T-helper 1 cell treated with Interleukin-12 subunit alpha and Interleukin-12 subunit beta and Interleukin-4 antibody, amounts not matched to agents 30 μg/mL and 1 μg/mL, for 36 hours (primary cell): ENCODE measurements around the gene TPSD1.
"Not testable (repeated sequence)": the region's sequence is repeated elsewhere in the genome, so short reads cannot be mapped to it uniquely, and the experiment has no call there.

ENCODE experiments used
- H3K27ac Mint-ChIP-seq: one replicate; pipeline ENCODE4 v1.8.0; 2021; ENCODE audit warnings: mild to moderate bottlenecking, mixed read lengths
- H3K27me3 Mint-ChIP-seq: one replicate; pipeline ENCODE4 v1.8.0; 2021; ENCODE audit warnings: low read depth, mixed read lengths
- H3K36me3 Mint-ChIP-seq: one replicate; pipeline ENCODE4 v1.8.0; 2021; ENCODE audit warnings: low read depth, mixed read lengths
- H3K4me1 Mint-ChIP-seq: one replicate; pipeline ENCODE4 v1.8.0; 2021; ENCODE audit warnings: low read depth, mixed read lengths
- H3K4me3 Mint-ChIP-seq: one replicate; pipeline ENCODE4 v1.8.0; 2021; ENCODE audit warnings: mild to moderate bottlenecking, moderate library complexity, mixed read lengths
- H3K9me3 Mint-ChIP-seq: one replicate; pipeline ENCODE4 v1.8.0; 2021; ENCODE audit warnings: mixed read lengths

Gene TPSD1

GRCh38 chr16:1225728-1226311, 30.0 kb upstream of the TPSD1 start:
- not testable (repeated sequence) for H3K27me3 Mint-ChIP-seq, H3K9me3 Mint-ChIP-seq, H3K4me3 Mint-ChIP-seq, H3K4me1 Mint-ChIP-seq, H3K27ac Mint-ChIP-seq, H3K36me3 Mint-ChIP-seq

DNA sequence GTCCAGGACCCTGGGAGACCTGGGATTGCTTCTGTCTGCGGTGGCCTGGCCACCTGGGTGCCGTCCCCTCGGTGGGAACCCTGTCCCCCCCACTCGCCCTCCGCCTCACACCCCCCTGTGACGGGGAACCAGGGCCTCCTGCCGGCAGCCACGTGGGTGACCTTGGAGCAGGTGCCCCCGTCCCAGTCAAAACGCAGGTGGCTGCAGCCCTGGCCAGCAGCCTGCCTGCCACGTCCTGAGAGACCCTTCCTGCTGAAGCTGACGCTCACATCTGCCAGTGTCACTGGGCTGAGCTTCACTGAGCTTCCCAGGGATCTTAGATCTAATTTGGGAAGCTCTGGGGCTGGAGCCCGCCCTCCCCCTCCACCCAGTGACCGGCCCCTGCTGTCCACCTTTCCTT, 29.2 kb upstream of the TPSD1 start:
- not testable (repeated sequence) for H3K27me3 Mint-ChIP-seq, H3K27ac Mint-ChIP-seq, H3K9me3 Mint-ChIP-seq

GRCh38 chr16:1228227-1228626, 27.6 kb upstream of the TPSD1 start:
- H3K4me1 Mint-ChIP-seq, H3K27ac Mint-ChIP-seq, H3K9me3 Mint-ChIP-seq, H3K36me3 Mint-ChIP-seq, H3K4me3 Mint-ChIP-seq, H3K27me3 Mint-ChIP-seq: not testable (repeated sequence)

More for the DNA sequence above, 29.2 kb upstream of the TPSD1 start:
- not testable (repeated sequence) for H3K36me3 Mint-ChIP-seq, H3K4me3 Mint-ChIP-seq, H3K4me1 Mint-ChIP-seq

GRCh38 chr16:1229476-1229875, 26.4 kb upstream of the TPSD1 start:
- H3K27me3 Mint-ChIP-seq, H3K9me3 Mint-ChIP-seq, H3K27ac Mint-ChIP-seq, H3K4me3 Mint-ChIP-seq, H3K4me1 Mint-ChIP-seq, H3K36me3 Mint-ChIP-seq: not testable (repeated sequence)

GRCh38 chr16:1230084-1230470, 25.8 kb upstream of the TPSD1 start, which contains the start of gene TPSB2:
TPSB2 (minus strand) TSS chr16:1230184; CDS start chr16:1229951, 233 bp downstream.
- H3K9me3 Mint-ChIP-seq, H3K4me1 Mint-ChIP-seq, H3K4me3 Mint-ChIP-seq, H3K27ac Mint-ChIP-seq, H3K36me3 Mint-ChIP-seq, H3K27me3 Mint-ChIP-seq: not testable (repeated sequence)

DNA sequence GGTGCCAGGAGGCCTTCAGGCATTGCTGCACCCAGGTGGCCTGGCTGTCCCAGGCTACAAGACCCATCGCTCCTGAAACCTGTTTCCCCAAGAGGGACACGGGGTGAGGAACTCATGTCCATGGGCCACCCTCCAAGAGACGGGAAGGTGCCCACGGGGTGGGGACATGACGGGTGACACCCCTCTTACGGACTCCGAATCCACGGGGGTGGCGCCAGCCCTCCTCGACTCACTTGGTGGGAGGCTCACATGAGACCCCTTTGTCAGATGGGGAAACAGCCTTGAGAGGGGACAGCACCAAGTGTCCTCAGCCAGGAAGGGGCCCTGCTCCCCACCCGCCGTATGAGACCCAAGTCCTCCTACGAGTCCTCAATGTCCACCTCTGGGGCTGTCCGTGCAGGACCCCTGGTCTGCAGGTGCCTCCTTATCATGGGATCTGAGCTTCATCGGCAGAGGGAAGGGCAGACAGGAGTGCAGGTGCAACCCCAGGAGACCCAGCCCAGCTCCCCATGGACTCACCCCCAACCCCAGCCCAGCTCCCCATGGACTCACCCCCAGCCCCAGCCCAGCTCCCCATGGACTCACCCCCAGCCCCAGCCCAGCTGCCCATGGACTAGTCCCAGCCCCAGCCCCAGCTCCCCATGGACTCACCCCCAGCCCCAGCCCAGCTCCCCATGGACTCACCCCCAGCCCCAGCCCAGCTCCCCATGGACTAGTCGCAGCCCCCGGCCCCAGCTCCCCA, 25.2 kb upstream of the TPSD1 start:
- H3K4me1 Mint-ChIP-seq, H3K27ac Mint-ChIP-seq, H3K36me3 Mint-ChIP-seq, H3K9me3 Mint-ChIP-seq, H3K4me3 Mint-ChIP-seq, H3K27me3 Mint-ChIP-seq: not testable (repeated sequence)

DNA sequence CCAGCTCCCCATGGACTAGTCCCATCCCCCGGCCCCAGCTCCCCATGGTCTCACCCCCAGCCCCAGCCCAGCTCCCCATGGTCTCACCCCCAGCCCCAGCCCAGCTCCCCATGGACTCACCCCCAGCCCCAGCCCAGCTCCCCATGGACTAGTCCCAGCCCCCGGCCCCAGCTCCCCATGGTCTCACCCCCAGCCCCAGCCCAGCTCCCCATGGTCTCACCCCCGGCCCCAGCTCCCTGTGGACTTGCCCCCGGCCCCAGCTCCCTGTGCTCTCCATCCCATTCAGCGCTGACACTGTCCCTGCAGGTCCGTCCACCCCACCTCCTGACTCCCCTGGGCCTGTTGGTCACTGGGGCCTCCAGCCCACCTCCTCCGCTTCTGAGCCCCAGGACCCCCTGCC, 24.6 kb upstream of the TPSD1 start:
- not testable (repeated sequence) for H3K4me3 Mint-ChIP-seq, H3K27ac Mint-ChIP-seq, H3K36me3 Mint-ChIP-seq, H3K27me3 Mint-ChIP-seq, H3K9me3 Mint-ChIP-seq, H3K4me1 Mint-ChIP-seq

GRCh38 chr16:1232049-1232748, 23.7 kb upstream of the TPSD1 start:
- H3K4me3 Mint-ChIP-seq, H3K9me3 Mint-ChIP-seq, H3K4me1 Mint-ChIP-seq, H3K27me3 Mint-ChIP-seq, H3K36me3 Mint-ChIP-seq, H3K27ac Mint-ChIP-seq: not testable (repeated sequence)

DNA sequence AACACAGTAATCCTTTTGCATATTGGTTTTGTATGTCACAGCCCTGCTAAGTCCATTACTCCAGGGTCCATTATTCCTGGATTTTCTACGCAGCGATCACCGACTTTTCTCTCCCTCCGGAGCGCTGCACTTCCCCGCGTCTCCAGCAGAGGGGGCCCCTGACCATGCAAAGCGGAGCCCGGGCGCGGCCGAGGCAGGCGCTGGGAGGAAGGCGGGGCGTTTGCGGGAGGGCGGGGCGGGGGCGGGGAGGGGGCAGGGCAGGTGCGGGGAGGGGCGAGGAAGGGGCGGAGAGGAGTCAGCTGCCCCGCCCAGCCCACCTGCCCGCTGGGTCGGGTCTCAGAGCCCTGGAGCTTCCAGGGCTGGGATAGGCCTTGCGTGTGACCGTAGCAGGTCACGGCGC, 19.2 kb upstream of the TPSD1 start:
- H3K4me3 Mint-ChIP-seq, H3K27ac Mint-ChIP-seq, H3K27me3 Mint-ChIP-seq, H3K9me3 Mint-ChIP-seq, H3K4me1 Mint-ChIP-seq, H3K36me3 Mint-ChIP-seq: not testable (repeated sequence)

GRCh38 chr16:1237990-1238389, 17.9 kb upstream of the TPSD1 start:
- H3K27ac Mint-ChIP-seq, result no peak overlapping the region
- no peaks in the 10 kb centered on the region for H3K9me3 Mint-ChIP-seq
- H3K4me3 Mint-ChIP-seq, result no peak overlapping the region
- no peaks in the 10 kb centered on the region for H3K36me3 Mint-ChIP-seq
- H3K27me3 Mint-ChIP-seq, result no peaks in the 10 kb centered on the region
- H3K4me1 Mint-ChIP-seq, result peaks cover 4% of the 10 kb centered on the region

GRCh38 chr16:1238909-1239308, 17.0 kb upstream of the TPSD1 start:
- not testable (repeated sequence) for H3K9me3 Mint-ChIP-seq, H3K27ac Mint-ChIP-seq, H3K36me3 Mint-ChIP-seq, H3K27me3 Mint-ChIP-seq, H3K4me3 Mint-ChIP-seq, H3K4me1 Mint-ChIP-seq

DNA sequence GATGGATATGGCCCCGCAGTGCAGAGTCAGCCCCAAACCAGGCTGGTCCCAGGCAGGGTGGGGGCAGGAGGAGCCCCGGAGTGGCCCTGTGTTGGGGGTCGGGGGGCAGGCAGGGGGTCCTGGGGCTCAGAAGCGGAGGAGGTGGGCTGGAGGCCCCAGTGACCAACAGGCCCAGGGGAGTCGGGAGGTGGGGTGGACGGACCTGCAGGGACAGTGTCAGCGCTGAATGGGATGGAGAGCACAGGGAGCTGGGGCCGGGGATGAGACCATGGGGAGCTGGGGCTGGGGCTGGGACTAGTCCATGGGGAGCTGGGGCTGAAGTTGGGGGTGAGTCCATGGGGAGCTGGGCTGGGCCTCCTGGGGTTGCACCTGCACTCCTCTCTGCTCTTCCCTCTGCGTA, 16.3 kb upstream of the TPSD1 start:
- H3K27me3 Mint-ChIP-seq, H3K9me3 Mint-ChIP-seq, H3K4me1 Mint-ChIP-seq, H3K27ac Mint-ChIP-seq, H3K36me3 Mint-ChIP-seq, H3K4me3 Mint-ChIP-seq: not testable (repeated sequence)

- not testable (repeated sequence) for H3K27ac Mint-ChIP-seq, H3K36me3 Mint-ChIP-seq, H3K9me3 Mint-ChIP-seq, H3K4me3 Mint-ChIP-seq, H3K4me1 Mint-ChIP-seq, H3K27me3 Mint-ChIP-seq
Measured at GRCh38 chr16:1240436-1240835, 15.4 kb upstream of the TPSD1 start, which contains the start of gene TPSAB1. TPSAB1 (plus strand) TSS chr16:1240705; CDS start chr16:1240939, 234 bp downstream.

DNA sequence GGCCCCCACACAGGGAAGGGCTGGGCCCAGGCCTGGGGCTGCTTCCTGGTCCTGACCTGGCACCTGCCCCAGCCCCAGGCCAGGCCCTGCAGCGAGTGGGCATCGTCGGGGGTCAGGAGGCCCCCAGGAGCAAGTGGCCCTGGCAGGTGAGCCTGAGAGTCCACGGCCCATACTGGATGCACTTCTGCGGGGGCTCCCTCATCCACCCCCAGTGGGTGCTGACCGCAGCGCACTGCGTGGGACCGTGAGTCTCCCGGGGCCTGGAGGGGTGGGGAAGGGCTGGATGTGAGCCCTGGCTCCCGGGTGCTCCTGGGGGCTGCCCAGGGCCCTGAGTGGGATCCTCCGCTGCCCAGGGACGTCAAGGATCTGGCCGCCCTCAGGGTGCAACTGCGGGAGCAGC, 14.8 kb upstream of the TPSD1 start:
- H3K4me3 Mint-ChIP-seq, H3K27ac Mint-ChIP-seq, H3K4me1 Mint-ChIP-seq, H3K9me3 Mint-ChIP-seq, H3K27me3 Mint-ChIP-seq, H3K36me3 Mint-ChIP-seq: not testable (repeated sequence)

DNA sequence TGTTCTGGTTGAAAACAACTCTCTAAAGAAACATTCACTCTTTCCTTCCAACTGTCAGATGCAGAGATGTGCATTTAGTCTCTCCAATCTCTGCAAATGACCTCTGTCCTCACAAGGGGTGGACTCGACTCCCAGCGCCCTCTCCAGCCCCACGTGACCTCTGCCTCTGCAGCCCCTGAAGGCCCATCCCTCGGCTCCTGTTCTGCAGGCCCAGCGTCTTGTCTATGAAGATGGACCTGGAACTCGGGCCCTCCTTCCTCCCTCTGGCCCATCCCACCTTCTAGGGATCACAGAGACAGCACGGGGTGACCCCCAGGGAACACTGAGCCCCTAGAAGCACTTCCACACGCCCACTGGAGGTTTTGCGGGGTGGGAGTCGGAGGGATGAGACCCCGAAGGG, 12.5 kb upstream of the TPSD1 start:
- not testable (repeated sequence) for H3K27ac Mint-ChIP-seq, H3K36me3 Mint-ChIP-seq

More for the DNA sequence above, 12.5 kb upstream of the TPSD1 start:
- H3K4me1 Mint-ChIP-seq, H3K9me3 Mint-ChIP-seq, H3K27me3 Mint-ChIP-seq, H3K4me3 Mint-ChIP-seq: not testable (repeated sequence)
